Stimulated activated CD8-positive, alpha-beta memory T cell treated with anti-CD3 and anti-CD28 coated beads, Interleukin-12 subunit alpha, Interleukin-12 subunit beta, amount 100 ng/mL, for 24 hours (primary cell): ENCODE results near the gene OR13C9.
"Not testable (repeated sequence)": the region's sequence is repeated elsewhere in the genome, so short reads cannot be mapped to it uniquely, and the experiment has no call there.

Experiments
- DNase-seq: peaks from one replicate; pipeline ENCODE4 v3.0.0-alpha.2; 2020; ENCODE audit errors: extremely low read depth

The OR13C9 gene, protein sequence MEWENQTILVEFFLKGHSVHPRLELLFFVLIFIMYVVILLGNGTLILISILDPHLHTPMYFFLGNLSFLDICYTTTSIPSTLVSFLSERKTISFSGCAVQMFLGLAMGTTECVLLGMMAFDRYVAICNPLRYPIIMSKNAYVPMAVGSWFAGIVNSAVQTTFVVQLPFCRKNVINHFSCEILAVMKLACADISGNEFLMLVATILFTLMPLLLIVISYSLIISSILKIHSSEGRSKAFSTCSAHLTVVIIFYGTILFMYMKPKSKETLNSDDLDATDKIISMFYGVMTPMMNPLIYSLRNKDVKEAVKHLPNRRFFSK

GRCh38 chr9:104618104-104618503 lies at the start of gene OR13C9:
Gene OR13C9, minus strand, starts transcription at chr9:104618204. Its CDS starts 0 bp downstream, at chr9:104618204.
- no peak for DNase-seq

GRCh38 chr9:104658496-104659195 lies 40.6 kb upstream of the OR13C9 start:
- DNase-seq = no peak

DNA sequence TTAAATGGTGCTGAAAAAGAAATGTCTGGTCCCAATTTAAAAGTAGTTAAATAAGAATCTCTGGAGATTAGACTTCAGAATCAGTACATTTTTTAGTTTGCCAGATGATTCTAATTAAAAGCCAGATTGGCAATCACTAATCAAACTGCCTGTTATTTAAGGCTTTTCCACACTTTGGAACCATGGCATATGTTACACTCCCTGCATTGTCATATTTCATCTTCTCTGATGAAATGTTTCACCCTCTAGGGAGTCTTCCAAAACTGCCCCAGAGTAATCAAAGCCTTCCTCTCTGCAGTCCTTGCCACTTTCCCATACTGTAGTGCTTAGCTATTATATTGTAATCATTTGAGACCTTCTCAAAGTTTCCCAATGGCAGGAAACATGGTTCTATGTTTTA lies 17.5 kb upstream of the OR13C9 start:
- DNase-seq = no peak

GRCh38 chr9:104633976-104634520 lies 16.0 kb upstream of the OR13C9 start:
- DNase-seq = no peak

GRCh38 chr9:104625964-104626363 lies 8.0 kb upstream of the OR13C9 start:
- not testable (repeated sequence) for DNase-seq

DNA sequence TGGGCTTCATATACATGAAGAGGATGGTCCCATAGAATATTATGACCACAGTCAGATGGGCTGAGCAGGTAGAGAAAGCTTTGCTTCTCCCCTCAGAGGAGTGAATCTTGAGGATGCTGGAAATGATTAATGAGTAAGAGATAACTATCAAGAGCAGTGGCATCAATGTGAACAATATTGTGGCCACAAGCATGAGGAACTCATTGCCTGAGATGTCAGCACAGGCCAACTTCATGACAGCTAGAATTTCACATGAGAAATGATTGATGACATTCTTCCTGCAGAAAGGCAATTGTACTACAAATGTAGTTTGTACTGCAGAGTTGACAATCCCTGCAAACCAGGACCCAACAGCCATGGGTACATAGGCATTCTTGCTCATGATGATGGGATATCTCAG lies 586 bp downstream of the OR13C9 start:
- no peak for DNase-seq

- no peak for DNase-seq
Observed at GRCh38 chr9:104611213-104611612, 6.8 kb downstream of the OR13C9 start.

DNA sequence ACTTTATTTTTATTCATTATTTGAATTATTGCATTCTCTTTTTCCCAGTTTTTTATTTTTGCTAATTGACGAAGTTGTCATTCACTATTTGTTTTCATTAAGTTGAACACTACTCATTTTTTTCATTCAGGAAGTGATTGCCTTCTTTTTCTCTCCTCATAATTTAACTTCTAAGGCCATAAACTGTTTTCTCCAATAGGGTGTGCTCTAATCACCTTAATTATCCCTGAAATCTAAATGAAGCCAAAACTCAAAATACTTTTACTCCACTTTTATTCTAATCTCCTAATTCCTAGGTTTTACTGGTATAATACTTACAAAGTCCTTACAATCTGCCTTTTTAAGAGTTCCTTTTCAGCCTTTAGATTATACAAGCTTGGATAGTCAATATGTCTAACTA lies 9.7 kb downstream of the OR13C9 start:
- DNase-seq = no peak

DNA sequence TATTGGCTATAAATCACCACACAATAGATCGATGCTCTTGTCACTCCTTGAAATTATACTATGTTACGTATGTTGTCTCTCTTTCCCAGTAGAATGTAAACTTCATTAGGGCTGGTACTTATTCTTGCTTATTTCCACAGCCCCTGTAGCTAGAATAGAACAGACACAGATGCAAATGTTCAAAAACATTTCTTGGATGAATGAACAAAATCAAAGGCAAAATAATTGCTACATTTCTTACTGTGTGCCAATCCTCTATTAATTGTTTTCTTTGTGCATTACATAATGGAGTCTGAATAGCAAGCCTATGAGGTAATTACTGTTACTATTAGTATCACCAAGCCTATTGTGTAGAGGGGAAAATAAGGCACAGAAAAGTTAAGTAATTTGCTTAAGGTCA lies 11.9 kb downstream of the OR13C9 start:
- DNase-seq = no peak

DNA sequence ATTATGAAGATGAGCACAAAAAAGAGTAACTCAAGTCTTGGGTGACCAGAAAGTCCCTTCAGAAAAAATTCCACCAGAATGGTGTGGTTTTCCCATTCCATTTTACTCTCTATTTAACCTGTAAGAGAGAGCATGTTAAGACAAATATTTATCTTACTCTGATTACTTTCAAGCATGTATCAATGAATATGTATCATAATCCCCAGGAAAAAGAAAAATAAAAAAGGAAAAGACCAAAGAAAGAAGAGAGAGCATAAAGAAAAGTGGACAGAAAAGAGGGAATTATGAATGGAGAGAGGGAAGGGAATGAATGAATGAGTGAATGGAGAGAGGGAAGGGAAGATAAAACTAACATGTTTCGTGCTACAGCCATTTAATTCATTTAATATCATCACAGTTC lies 12.5 kb downstream of the OR13C9 start, which contains the start of gene OR13C2:
OR13C2 (minus strand) TSS at position 101 of the 400 bp plus-strand sequence; CDS start at position 101, 0 bp downstream.
- not testable (repeated sequence) for DNase-seq

- no peak for DNase-seq
Observed at GRCh38 chr9:104604801-104605200, 13.2 kb downstream of the OR13C9 start.

DNA sequence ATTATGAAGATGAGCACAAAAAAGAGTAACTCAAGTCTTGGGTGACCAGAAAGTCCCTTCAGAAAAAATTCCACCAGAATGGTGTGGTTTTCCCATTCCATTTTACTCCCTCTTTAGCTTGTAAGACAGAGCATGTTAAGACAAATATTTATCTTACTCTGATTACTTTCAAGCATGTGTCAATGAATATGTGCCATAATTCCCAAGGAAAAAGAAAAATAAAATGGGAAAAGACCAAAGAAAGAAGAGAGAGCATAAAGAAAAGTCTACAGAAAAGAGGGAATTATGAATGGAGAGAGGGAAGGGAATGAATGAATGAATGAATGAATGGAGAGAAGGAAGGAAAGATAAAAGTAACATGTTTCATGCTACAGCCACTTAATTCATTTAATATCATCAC lies 18.7 kb downstream of the OR13C9 start, which contains the start of gene OR13C5:
OR13C5 (minus strand) TSS at position 101 of the 400 bp plus-strand sequence; CDS start at position 101, 0 bp downstream.
- DNase-seq = not testable (repeated sequence)

- not testable (repeated sequence) for DNase-seq
Observed at GRCh38 chr9:104598749-104599148, 19.3 kb downstream of the OR13C9 start.

- DNase-seq = no peak
Observed at GRCh38 chr9:104589626-104590025, 28.4 kb downstream of the OR13C9 start.

DNA sequence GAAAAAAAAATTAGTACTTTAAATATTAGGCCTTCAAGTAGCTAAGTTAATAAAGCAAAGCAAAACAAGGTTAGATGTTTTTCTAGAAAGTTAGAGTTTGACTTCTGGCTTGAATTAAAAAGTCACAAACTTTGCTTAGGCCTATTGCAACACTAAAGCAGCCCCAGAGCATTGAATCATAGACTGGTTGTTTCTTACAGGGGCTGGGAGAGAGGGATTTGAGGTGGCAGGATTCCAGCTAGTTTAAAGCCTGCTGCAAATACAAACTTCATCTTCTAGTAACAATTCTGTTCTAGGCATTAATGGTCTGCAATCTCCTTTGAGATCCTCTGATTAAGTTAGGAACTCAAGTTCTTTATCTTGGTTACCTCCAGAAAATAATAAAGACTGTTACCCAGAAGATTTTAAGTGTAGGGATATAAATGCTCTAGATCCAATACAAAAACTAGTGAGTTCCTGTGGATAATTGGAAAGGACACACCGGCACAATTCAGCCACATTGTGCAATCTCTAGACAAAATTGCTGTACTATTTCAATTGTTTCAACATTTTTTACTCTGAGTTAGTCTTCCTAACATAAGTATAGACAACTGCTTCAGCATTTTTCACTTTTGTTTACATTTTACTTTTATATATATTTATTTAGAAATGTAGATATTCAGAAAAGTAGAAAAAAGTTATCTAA lies 31.4 kb downstream of the OR13C9 start:
- DNase-seq = no peak

GRCh38 chr9:104580562-104580961 lies 37.4 kb downstream of the OR13C9 start:
- DNase-seq = no peak

GRCh38 chr9:104577263-104577662 lies 40.7 kb downstream of the OR13C9 start:
- no peak for DNase-seq

- DNase-seq = no peak
Observed at GRCh38 chr9:104575456-104575855, 42.5 kb downstream of the OR13C9 start.

DNA sequence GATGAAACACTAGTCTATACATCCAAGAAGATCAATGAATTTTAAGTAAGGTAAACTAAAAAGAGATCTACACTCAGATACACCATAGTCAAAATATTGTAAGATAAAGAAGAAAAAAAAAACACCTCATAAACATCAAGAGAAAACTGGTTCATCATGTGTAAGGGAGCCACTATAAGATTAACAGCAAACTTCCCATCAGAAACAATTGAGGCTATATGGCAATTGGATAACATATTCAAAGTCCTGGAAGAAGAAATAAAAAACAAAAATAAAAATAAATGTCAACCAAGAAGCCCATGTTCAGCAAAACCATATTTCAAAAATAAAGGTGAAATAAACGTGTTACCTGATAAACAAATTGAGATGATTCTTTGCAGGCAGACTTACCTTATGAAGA lies 45.4 kb downstream of the OR13C9 start:
- DNase-seq = no peak

- no peak for DNase-seq
Observed at GRCh38 chr9:104568868-104569267, 49.1 kb downstream of the OR13C9 start, which contains the start of gene OR13C8. Gene OR13C8, plus strand, starts transcription at chr9:104569168. Its CDS starts 0 bp downstream, at chr9:104569168.
